ENCODE measurements around the gene LRRC75A.

DNA sequence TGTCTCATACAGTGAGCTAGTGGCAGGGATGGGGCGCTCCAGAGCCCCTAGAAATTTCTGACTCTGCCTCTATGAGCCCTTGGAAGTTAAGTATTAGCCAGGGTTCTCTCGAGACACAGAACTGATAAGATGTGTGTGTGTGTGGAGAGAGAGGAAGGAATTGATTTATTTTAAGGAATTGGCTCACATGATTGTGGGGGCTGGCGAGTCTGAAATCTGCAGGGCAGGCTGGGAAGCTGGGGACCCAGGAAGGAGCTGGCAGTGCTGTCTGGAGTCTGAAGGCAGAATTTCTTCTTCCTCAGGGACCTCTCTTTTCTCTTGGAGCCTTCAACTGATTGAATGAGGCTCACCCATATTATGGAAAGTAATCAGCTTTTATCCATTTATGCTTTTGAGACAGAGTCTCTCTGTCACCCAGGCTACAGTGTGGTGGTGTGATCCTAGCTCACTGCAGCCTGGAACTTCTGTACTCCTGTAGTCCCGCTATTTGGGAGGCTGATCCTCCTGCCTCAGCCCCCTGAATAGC lies 16.8 kb downstream of the LRRC75A start:
- TF ChIP-seq, protein P1, sequence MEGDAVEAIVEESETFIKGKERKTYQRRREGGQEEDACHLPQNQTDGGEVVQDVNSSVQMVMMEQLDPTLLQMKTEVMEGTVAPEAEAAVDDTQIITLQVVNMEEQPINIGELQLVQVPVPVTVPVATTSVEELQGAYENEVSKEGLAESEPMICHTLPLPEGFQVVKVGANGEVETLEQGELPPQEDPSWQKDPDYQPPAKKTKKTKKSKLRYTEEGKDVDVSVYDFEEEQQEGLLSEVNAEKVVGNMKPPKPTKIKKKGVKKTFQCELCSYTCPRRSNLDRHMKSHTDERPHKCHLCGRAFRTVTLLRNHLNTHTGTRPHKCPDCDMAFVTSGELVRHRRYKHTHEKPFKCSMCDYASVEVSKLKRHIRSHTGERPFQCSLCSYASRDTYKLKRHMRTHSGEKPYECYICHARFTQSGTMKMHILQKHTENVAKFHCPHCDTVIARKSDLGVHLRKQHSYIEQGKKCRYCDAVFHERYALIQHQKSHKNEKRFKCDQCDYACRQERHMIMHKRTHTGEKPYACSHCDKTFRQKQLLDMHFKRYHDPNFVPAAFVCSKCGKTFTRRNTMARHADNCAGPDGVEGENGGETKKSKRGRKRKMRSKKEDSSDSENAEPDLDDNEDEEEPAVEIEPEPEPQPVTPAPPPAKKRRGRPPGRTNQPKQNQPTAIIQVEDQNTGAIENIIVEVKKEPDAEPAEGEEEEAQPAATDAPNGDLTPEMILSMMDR (IDR thresholded peaks at IDR 0.05; ENCODE audit: control extremely low read depth in 1 of 3, insufficient read depth in 1 of 3, low read depth in 1 of 3, low read length in 3 of 3) = no peak
- TF ChIP-seq EZH2 (IDR thresholded peaks at IDR 0.05; ENCODE audit: low read depth, low read length, severe bottlenecking) = no peak

All from H1 (cell line).